ENCODE measurements around the gene KBTBD8. TPM values are rescaled to one million over a fixed set of nuclear protein-coding genes. Genes with fewer than 3 reads are reported as not detected.

The KBTBD8 gene
- total and polyA plus RNA-seq, 2 of the 13 experiments (the other 11 are each of a cell fraction or from before 2014, with no cell fraction given), result 1.1 to 7.6 TPM

DNA sequence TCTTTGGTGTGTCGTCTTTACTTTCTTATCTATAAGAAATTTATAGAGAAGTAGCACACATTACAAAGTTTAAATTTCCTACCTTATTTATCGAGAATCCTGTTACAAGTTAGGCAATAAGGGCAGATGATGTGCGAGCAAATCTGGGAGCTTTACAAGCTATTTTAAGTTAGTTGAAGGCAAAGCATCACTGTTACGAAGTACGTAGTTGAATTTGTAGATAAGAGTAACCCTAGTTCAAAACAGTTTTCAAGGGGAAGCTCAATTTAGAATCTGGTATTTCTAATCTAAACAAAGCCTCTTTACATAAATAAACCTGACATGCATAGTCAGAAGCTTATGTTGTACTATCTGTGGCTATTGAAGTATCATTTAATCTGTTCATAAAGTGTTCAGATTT lies 8.4 kb downstream of the KBTBD8 start (continued):
- no peak for TF ChIP-seq ZNF407 (CRISPR knock-in tag; IDR thresholded peaks at IDR 0.05; ENCODE audit: not compliant biosample characterization)
- TF ChIP-seq FOSL1 (CRISPR knock-in tag; IDR thresholded peaks at IDR 0.05; ENCODE audit: borderline replicate concordance), result no peak
- TF ChIP-seq ZNF101 (CRISPR knock-in tag; IDR thresholded peaks at IDR 0.05; ENCODE audit: borderline replicate concordance, low read depth), result no peak
- no peak for TF ChIP-seq SMAD1 (CRISPR knock-in tag; IDR thresholded peaks at IDR 0.05; ENCODE audit: borderline replicate concordance, low read depth)

DNA sequence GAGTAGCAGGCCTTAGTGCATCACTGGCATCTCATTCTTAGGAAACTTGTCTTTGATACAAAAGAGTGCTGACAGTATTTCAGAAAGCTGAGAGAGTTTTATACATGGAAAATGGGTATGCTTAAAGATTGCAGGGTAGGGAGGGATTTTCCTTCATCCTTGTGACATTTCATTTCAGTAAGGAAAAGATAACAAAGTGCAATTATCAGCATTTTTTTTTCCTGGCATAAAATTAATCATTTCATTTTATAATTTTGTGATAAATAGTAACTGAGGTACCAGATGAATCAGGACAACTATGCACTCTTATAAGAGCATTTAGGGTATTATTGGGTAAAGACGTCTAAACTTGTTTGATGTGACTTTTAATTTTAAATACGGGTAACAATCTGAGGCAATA lies 10.3 kb downstream of the KBTBD8 start:
- Histone ChIP-seq H3K9me3 (ENCODE audit: low read length) (no peaks in the 10 kb centered on the region), H4K20me1 (ENCODE audit: insufficient read depth, low read length) (no peaks in the 10 kb centered on the region), H2AFZ (ENCODE audit: low read length) (no peak overlapping the region), H3K79me2 (ENCODE audit: insufficient read depth, low read length) (no peaks in the 10 kb centered on the region), H3K27ac (ENCODE audit: extremely low read length, insufficient read depth, low read length) (no peak overlapping the region), H3K9ac (ENCODE audit: insufficient read depth, low read depth, low read length) (no peak overlapping the region), H3K27me3 (ENCODE audit: control insufficient read depth in 1 of 2, insufficient read depth in 2 of 2, low read length in 2 of 2) (no peaks in the 10 kb centered on the region), H3K36me3 (replicated peaks in 1 of 2; ENCODE audit: control insufficient read depth in 1 of 2, insufficient read depth in 2 of 2, low read length in 2 of 2) (peaks cover 0 to 4% of the 10 kb centered on the region in 2 experiments; a peak in 1 of 5 replicates), H3K4me2 (ENCODE audit: low read depth, low read length) (no peak overlapping the region), H3K4me1 (ENCODE audit: insufficient read depth, low read length) (no peaks in the 10 kb centered on the region), H3K4me3 (replicated peaks in 1 of 3; ENCODE audit: insufficient read depth in 1 of 3, low read depth in 2 of 3, low read length in 3 of 3) (no peak overlapping the region)
- TF ChIP-seq ZNF776 (CRISPR knock-in tag; IDR thresholded peaks at IDR 0.05) (no peak), ZNF326 (CRISPR knock-in tag; IDR thresholded peaks at IDR 0.05; ENCODE audit: borderline replicate concordance) (no peak), ZKSCAN5 (CRISPR knock-in tag; IDR thresholded peaks at IDR 0.05) (no peak), ELF1 (CRISPR knock-in tag; IDR thresholded peaks at IDR 0.05) (no peak), MAFK (conservative IDR thresholded peaks at IDR 0.05 in 1 of 2, IDR thresholded peaks at IDR 0.05 in 1 of 2; ENCODE audit: low read length in 2 of 2) (peak; percentile 27 to 53; a peak in 3 of 4 replicates), ARNT (IDR thresholded peaks at IDR 0.05) (no peak), ZNF503 (CRISPR knock-in tag; IDR thresholded peaks at IDR 0.05) (no peak), MAFF (IDR thresholded peaks at IDR 0.05; ENCODE audit: low read depth, low read length) (peak; percentile 44; the same call in 1 of the 2 replicates)
- ChIA-PET POLR2A (no interaction called here), CTCF (ENCODE audit: low intra/inter-chr PET ratio, low total read pairs) (no interaction called here)
- 95% methylated on average over 2 of the region's 2 CpGs for WGBS (ENCODE audit: low lambda C conversion rate)
- BruUV-seq (replicated peaks), result no TSS peak
- DNase-seq (ENCODE audit: low spot score) (no peak), FAIRE-seq (no peak), ATAC-seq (no peak)
- intact Hi-C loops (cut with micrococcal nuclease; ENCODE audit: unreplicated experiment), result no loop called here
- in situ Hi-C loops (cut with HindIII; ENCODE audit: extremely low pct_ligation_motif_present, low pct_unique_long_range_greater_than_20kb), result no loop called here

All from HepG2 (cell line).